Stimulated activated CD4-positive, alpha-beta T cell treated with anti-CD3 and anti-CD28 coated beads, Interleukin-12 subunit alpha, Interleukin-12 subunit beta, amount 100 ng/mL, for 24 hours (primary cell): ENCODE results near the gene PIANP.
A peak's percentile ranks its signal among the peaks of the same experiment; 100 is the strongest.
"Not testable (repeated sequence)": the region's sequence is repeated elsewhere in the genome, so short reads cannot be mapped to it uniquely, and the experiment has no call there.

Experiments used
- DNase-seq, 2 experiments: peaks; one replicate each; pipeline ENCODE4 v3.0.0-alpha.2; 2020; ENCODE audit warnings: low read depth in 2 of 2

Gene PIANP, protein sequence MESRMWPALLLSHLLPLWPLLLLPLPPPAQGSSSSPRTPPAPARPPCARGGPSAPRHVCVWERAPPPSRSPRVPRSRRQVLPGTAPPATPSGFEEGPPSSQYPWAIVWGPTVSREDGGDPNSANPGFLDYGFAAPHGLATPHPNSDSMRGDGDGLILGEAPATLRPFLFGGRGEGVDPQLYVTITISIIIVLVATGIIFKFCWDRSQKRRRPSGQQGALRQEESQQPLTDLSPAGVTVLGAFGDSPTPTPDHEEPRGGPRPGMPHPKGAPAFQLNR

DNA sequence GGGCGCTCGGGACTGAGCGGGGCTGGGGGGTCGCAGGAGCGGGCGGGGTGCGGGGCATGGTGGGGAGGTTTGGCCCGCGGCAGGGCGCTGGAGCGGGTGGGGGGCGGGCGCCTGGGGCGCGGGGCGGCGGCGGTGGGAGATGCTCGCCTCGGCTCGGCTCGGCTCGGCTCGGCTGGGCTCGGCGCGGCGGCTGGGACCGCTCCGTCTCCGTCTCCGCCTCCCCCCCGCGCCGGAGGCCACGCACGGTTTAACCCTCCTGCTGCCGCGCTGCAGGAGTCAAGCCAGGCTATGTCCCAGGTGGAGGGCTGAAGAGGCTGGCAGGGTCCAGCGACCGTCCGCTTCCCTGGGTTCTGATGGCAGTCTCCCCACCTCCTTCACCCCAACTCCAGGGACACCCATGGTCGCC lies at the start of gene PIANP:
Gene PIANP, minus strand, starts transcription at position 170 of the 406 bp plus-strand sequence. CDS start 2,754 bp downstream, outside the sequence.
- DNase-seq, result peak in 1 of 2 experiments; percentile 26

DNA sequence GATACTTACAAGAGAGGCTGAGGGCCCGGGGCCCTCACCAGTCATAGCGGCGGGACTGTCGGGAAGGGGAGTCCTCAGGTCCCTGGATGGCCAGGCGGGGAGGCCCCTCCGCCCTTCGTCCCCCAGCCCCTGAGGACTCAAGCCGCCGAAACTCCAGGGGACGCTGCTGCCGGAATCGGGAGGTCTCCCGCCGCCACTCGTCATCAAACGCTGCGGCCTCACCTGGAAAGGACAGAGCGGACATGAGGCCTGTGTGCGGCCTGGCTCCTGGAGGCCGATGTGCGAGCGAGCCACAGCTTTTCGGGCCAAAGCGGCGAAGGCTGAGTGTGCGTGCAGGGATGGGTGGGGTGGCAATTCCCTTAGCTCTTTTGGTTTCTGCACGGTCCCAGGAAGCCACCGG lies 48.1 kb upstream of the PIANP start:
- no peak for DNase-seq

DNA sequence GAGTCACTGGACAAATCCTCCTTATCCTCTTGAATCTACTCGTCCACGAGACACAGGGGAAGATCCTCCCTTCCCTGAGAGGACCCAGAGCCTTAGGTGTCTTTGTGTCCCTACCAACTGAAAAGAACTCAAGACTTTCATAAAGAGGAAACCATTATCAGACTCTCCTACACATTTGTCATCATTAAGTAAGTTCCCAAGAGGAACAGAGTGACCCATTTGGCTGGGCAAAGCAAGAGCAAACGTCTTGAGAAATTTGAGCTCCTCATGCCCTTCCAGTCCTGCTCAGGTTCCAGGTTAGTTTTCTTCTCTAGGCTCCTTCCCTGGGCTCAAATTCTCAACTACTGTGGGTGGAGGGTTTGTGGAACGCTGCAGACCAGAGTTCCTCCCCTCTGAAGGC lies 46.6 kb upstream of the PIANP start:
- no peak for DNase-seq

DNA sequence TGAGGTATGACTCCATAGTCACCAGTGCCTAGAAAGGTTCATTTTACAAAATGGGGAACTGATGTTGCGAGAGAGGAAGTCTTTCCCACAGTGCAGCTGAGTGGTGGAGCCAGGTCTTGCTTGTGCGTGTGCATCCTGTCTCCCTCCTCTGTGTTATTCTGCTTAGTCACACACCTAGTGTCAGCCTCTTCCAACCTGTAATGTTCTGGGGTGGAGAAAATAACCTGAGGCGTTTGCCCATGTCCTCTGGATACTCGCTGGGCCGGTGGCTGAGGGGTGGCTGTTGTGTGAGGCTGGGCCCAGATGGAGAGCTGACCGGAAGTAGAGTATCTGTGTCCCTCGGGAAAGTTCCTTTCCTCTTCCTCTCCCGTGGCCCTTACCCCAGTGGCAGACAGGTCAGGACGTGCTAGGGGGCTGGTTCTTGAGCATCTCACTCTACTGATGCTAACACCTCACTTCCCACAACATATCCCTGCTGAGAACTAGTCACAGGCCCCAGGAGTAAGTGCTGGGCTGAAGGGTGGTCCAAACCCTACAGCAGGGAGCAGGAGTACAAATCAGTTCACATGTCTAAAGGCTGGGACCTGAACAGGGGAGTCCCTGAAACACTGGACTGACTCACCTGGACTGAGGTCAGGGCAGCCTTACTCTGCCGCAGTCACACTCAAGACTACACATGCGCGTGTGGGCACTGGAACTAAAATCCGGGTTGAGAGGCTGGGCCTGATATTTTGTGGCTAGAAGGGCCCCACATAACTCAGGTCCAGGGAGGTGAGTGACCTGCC lies 45.3 kb upstream of the PIANP start:
- no peak for DNase-seq

DNA sequence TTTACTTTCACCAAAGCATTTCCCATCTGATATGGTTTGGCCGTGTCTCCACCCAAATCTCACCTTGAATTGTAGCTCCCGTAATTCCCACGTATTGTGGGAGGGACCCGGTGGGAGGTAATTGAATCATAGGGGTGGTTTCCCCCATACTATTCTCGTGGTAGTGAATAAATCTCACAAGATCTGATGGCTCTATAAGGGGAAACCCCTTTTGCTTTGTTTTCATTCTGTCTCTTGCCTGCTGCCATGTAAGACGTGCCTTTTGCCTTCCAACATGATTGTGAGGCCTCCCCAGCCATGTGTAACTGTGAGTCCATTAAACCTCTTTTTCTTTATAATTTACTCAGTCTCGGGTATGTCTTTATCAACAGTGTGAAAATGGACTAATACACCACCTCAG lies 42.7 kb upstream of the PIANP start:
- DNase-seq, result not testable (repeated sequence)

DNA sequence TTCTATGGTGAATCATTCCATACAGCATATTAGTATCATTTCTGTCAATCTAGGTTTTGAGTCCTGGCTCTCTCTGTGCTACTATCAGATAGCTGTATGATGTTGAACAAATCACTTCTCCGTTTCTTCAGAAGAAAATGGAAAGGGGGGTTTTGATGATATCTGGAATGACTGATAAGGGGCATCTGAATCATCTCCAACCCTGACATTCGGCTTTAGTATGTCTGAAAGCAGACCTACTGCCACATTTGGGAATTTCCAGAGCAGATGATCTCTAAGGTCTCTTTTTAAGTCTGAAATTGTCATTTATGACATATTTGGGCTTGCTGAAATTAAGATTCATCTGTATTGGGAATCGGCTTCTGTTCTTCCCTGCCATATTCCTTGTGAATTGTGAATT lies 42.2 kb upstream of the PIANP start:
- no peak for DNase-seq

DNA sequence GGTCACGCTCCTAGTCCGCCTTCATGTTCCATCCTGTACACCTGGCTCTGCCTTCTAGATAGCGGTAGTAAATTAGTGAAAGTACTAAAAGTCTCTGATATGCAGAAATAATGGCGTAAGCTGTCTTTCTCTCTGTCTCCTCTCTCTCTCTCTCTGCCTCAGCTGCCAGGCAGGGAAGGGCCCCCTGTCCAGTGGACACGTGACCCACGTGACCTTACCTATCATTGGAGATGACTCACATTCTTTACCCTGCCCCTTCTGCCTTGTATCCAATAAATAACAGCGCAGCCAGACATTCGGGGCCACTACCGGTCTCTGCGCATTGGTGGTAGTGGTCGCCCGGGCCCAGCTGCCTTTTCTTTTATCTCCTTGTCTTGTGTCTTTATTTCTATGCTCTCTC lies 41.5 kb upstream of the PIANP start:
- DNase-seq, result not testable (repeated sequence)

DNA sequence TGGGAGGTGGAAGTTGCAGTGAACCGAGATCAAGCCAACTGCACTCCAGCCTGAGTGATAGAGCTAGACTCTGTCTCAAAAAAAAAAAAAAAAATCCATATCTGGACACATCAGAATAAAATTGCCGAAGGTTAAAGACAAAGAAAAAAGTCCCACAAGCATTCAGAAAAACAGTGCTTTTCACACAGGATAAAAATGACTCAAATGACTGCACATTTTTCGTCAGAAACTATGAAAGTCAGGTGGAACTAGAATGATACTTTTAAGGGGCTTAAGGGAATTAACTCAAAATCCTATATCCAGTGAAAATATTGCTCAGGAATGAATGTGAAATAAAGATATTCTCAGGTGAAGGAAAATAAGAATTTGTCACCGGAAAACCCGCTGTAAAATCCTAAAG lies 36.1 kb upstream of the PIANP start:
- no peak for DNase-seq

DNA sequence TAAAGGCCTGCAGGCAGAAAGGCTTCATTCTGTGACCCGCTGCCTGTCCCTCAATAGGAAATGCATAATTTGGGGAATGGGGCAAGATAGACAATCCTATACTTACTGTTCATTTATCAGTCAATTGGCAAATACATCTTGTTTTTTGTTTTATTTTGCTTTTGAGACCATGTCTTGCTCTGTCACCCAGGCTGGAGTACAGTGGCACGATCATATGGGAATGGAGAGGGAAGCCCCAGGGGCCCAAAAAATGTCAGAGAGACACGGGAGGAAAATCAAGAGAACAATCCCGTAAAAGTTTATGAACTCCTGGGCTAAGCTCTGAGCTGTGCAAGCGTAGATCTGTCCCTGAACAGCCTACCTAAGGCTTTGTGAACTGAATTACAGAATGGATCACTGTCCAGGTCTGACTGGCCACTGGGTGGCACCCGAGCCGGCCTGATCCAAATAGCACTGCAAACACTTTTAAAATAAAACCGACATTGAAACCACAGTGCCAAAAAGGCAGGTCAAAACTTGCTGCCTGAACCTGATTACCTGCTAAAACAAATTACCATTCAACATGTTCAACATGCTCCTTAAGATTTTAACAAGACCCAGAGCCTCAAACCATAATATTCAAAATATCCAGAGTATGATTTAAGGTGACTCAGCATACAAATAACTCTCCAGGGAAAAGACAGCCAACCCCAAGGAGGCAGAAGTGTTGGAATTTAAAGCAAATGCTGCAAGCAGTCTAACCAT lies 35.0 kb upstream of the PIANP start:
- no peak for DNase-seq

DNA sequence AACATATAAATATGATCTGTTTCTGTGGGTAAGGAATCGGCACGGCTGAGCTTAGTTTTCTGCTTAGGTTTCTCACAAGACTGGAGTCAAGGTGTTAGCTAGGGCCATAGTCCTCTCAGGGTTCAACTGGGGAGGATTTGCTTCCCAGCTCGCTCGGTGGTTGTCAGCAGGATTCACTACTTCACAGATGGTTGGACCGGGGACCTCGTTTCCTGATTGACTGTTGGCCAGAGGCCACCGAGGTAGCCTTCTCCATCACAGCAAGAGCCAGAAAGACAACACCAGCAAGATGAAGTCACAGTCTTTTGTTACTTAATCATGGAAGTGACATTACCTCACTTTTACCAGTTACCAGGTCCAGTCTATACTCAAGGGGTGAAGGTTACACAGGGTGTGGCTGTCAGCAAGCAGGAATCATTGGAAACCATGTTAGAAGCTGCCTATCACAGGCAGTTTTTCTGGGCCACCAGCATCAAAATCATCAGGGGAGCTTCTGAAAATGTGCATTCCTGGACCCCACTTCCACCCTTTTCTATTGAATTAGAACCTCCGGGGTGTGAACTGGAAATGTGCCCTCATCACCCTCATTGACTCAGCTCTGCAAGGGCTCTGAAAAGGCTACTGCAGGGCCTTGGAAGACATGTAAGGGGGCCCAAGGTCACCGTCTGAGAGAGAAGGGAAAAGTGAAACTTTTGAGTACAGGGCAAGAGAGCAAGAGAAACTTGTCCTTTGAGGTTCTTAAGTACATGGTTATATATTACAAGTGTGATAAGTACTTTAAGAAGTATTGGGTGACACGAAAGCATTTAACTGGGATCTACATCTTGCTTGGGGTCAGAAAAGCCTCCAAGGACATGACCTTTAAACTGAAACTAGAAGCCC lies 34.1 kb upstream of the PIANP start:
- no peak for DNase-seq

DNA sequence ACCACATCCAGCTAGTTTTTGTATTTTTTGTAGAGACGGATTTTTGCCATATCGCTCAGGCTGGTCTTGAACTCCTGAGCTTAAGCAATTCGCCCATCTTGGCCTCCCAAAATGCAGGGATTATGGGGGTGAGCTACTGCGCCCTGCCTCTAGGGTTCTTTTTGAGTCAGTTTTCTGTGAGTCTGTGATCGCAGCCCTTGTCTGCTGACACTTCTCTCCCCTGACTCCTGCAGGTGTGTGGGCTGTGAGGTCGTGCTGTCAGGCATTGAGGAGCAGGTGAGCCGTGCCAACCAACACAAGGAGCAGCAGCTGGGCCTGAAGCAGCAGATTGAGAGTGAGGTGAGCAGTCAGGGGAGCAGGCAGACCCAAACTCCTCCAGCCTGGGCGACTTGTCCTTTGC lies 29.6 kb upstream of the PIANP start:
- no peak for DNase-seq

DNA sequence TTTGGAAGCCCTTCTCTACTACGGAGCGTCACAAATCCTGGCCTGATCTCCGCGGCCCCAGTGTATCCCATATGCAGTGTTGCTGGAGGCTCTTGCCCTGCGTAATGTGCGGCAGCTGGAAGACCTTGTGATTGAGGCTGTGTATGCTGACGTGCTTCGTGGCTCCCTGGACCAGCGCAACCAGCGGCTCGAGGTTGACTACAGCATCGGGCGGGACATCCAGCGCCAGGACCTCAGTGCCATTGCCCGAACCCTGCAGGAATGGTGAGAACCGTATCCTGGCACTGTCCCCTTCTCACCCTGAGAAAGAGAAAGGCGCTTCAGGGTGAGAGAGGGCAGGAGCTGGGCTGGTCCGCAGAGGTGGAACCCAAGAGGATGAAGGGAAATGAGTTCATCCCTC lies 28.6 kb upstream of the PIANP start:
- no peak for DNase-seq

DNA sequence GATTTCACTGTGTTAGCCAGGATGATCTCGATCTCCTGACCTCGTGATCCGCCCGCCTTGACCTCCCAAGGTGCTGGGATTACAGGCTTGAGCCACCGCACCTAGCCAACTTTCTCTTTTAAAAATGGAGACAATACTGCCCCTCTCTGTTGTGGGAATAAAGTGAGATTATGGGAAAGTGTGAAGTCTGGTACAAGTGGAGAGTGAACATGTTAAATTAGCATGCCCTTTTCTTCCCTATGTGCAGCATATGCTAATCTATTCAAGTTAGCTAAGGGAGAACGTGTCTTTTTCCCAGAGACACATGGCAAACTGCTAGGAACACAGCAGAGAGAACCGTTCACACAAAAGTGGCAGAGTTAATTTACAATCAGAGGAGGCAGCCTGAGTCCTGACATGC lies 24.7 kb upstream of the PIANP start:
- no peak for DNase-seq

DNA sequence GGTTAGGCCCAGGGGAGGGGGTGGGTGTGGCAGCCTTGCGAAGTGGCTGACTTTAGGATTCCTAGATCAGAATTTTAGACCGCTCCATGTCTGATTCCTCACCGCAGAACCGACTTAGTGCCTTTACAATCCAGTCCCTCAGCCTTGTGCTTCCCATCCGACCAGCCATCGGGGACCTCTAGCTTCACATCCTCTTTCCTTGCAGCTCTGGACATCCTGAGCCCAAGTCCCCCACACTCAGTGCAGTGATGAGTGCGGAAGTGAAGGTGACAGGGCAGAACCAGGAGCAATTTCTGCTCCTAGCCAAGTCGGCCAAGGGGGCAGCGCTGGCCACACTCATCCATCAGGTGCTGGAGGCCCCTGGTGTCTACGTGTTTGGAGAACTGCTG lies 23.8 kb upstream of the PIANP start:
- DNase-seq, result peak in 1 of 2 experiments; percentile 25

DNA sequence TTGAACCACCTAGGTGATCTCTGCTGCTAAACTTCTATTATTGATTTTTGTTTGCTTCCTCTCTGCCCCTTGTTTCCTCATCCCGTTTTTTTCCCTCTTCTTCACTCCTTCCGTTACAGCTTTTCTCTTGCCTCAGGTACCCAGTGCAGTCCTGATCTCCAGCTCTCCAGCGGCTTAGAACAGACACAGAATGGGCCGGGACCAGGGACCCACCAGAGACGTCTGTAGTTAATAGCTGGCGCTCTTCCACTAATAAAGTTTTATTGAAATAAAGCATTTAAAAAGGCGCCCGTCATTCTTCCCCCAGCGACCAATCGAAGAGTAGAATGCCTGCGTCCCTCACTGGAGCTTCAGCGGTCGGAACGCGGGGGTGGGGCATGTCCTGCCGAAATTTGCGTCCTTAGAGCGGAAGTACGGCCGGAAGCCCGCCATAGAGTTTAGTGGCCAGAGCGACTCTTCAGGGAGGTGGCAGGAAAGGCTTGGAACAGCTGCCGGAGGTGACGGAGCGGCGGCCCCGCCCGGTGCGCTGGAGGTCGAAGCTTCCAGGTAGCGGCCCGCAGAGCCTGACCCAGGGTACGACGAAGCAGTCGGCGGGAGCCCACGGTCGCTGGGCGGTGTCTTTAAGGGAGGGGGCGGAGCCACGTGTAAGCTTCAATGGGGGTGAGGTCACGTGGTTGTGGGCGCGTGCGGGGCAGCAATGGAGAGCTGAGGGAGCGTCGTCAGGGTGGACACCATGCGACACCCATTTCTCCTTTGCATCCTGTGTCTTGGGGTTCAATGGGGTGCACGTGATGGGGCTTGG lies 23.2 kb upstream of the PIANP start, which contains the start of gene COPS7A:
Gene COPS7A, plus strand, starts transcription at position 440 of the 802 bp plus-strand sequence. CDS start 611 bp downstream, outside the sequence.
- DNase-seq, result peak; percentile 93 to 99

DNA sequence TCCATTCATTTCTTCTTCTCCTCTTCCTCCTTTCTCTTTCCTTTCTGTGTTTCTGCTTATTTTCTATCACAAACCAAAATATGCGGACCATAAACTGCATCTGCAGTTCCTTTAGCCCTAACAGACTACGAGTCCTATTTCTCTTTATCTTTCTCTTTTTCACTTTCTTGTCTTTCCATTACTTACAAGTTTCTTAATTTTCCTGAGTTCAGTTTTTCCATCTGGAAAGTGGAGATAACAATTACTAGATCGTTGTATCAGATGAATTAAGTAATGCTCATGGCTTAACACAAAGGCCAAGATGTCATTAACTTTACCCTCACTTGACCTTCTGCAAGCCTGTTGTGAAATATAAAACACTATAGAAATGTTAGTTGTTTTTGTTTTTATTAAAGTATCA lies 22.2 kb upstream of the PIANP start:
- DNase-seq, result no peak

DNA sequence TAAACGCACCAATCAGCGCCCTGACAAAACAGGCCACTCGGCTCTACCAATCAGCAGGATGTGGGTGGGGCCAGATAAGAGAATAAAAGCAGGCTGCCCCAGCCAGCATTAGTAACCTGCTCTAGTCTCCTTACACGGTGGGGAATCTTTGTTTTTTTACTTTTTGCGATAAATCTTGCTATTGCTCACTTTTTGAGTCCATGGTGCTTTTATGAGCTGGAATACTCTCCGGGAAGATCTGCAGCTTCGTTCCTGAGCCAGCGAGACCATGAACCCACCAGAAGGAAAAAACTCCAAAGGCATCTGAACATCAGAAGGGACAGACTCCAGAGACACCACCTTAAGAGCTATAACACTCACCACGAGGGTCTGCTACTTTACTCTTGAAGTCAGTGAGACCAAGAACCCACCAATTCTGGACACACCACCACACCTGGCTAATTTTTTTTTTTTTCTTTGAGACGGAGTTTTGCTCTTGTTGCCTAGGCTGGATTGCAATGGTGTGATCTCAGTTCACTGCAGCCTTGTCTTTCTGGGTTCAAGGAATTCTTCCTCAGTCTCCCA lies 16.3 kb upstream of the PIANP start:
- no peak for DNase-seq

DNA sequence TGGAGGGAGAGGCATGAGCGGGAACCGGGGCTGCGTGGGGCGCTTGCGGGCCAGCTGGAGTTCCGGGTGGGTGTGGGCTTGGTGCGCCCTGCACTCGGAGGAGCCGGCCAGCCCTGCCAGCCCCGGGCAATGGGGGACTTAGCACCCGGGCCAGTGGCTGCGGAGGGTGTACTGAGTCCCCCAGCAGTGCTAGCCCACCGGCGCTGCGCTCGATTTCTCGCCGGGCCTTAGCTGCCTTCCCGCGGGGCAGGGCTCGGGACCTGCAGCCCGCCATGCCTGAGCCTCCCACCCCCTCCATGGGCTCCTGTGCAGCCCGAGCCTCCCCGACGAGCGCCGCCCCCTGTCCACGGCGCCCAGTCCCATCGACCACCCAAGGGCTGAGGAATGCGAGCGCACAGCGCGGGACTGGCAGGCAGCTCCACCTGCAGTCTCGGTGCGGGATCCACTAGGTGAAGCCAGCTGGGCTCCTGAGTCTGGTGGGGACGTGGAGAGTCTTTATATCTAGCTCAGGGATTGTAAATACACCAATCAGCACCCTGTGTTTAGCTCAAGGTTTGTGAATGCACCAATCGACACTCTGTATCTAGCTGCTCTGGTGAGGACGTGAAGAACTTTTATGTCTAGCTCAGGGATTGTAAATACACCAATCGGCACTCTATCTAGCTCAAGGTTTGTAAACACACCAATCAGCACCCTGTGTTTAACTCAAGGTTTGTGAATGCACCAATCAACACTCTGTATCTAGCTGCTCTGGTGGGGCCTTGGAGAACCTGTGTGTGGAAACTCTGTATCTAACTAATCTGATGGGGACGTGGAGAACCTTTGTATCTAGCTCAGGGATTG lies 15.6 kb upstream of the PIANP start:
- DNase-seq, result not testable (repeated sequence)

DNA sequence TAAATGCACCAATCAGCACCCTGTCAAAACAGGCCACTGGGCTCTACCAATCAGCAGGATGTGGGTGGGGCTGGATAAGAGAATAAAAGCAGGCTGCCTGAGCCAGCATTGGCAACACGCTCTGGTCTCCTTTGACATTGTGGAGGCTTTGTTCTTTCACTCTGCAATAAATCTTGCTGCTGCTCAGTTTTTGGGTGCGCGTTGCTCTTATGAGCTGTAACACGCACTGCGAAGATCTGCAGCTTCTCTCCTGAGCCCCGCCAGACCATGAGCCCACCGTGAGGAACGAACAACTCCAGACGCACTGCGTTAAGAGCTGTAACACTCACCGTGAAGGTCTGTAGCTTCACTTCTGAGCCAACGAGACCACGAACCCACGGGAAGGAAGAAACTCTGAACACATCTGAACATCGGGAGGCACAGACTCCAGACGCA lies 8.4 kb upstream of the PIANP start:
- DNase-seq, result no peak
